Sigmoid colon (tissue), 3 donors: ENCODE results near the gene ARL4D.

ENCODE experiments used
- CTCF ChIP-seq, 4 experiments: fragments of 450-650 bp in 3 of 4; fragments of 200-600 bp in 1 of 4; IDR thresholded peaks; one replicate each; pipeline ENCODE4 v1.5.1; 2016 to 2019; ENCODE audit warnings: antibody characterized with exemption in 4 of 4, mild to moderate bottlenecking in 3 of 4, moderate library complexity in 2 of 4
- POLR2A ChIP-seq, 2 donors: fragments of 450-650 bp; IDR thresholded peaks; one replicate each; pipeline ENCODE4 v1.6.1; 2016; ENCODE audit warnings: antibody characterized with exemption in 2 of 2, mild to moderate bottlenecking in 2 of 2, moderate library complexity in 2 of 2

- TF ChIP-seq CTCF (IDR thresholded peaks at IDR 0.05) = no peak
- no peak for TF ChIP-seq POLR2A (IDR thresholded peaks at IDR 0.05)
These were observed 46.0 kb upstream of the ARL4D start for GRCh38 chr17:43352579-43353331.
